DND-41 (cell line): Measurements from ENCODE around the gene FBXO28.
"Not testable (repeated sequence)": the region's sequence is repeated elsewhere in the genome, so short reads cannot be mapped to it uniquely, and the experiment has no call there.

Source experiments
- ATAC-seq: fragments of 200-7000 bp; cut with Tn5 transposase; 3 replicates; pipeline ENCODE4 v1.9.1; 2021; ENCODE audit warnings: low read depth; ENCODE audit not compliant: insufficient read depth
- DNase-seq: peaks from one replicate; pipeline ENCODE4 v3.0.0-alpha.2; 2020
- H2AFZ ChIP-seq: 2 replicates; pipeline ENCODE4 v1.6.0; 2012; ENCODE audit warnings: low read depth, low read length
- H3K27ac ChIP-seq: 2 replicates; pipeline ENCODE4 v1.5.1; 2012; ENCODE audit warnings: low read length, inconsistent platforms
- H3K27me3 ChIP-seq: fragments of 200-600 bp; sonication (generic); 2 replicates; pipeline ENCODE4 v1.6.0; 2012; ENCODE audit warnings: low read length, mild to moderate bottlenecking, inconsistent platforms; ENCODE audit not compliant: insufficient read depth, poor library complexity
- H3K36me3 ChIP-seq: 2 replicates; pipeline ENCODE4 v1.5.1; 2012; ENCODE audit warnings: low read length, inconsistent platforms; ENCODE audit not compliant: insufficient read depth
- H3K4me1 ChIP-seq: 2 replicates; pipeline ENCODE4 v1.5.1; 2012; ENCODE audit warnings: mild to moderate bottlenecking, low read length; ENCODE audit not compliant: insufficient read depth
- H3K4me2 ChIP-seq: 2 replicates; pipeline ENCODE4 v1.6.0; 2012; ENCODE audit warnings: mild to moderate bottlenecking, moderate library complexity, low read length, inconsistent platforms; ENCODE audit not compliant: insufficient read depth
- H3K4me3 ChIP-seq, 2 experiments: fragments of 200-600 bp in 1 of 2; shearing (Covaris generic) in 1 of 2; 2 replicates each; pipeline ENCODE4 v1.5.1; 2012 to 2016; ENCODE audit warnings: inconsistent platforms in 2 of 2, low read length in 2 of 2, mild to moderate bottlenecking in 2 of 2, low read depth in 1 of 2, moderate library complexity in 1 of 2
- H3K79me2 ChIP-seq: 2 replicates; pipeline ENCODE4 v1.6.0; 2012; ENCODE audit warnings: low read length, inconsistent platforms; ENCODE audit not compliant: insufficient read depth
- H3K9ac ChIP-seq: 2 replicates; pipeline ENCODE4 v1.6.0; 2012; ENCODE audit warnings: low read depth, mild to moderate bottlenecking, inconsistent platforms, low read length, moderate library complexity
- H3K9me3 ChIP-seq: 2 replicates; pipeline ENCODE4 v1.5.1; 2012; ENCODE audit warnings: low read length, moderate library complexity, mild to moderate bottlenecking, inconsistent platforms; ENCODE audit not compliant: insufficient read depth, severe bottlenecking
- H4K20me1 ChIP-seq: 2 replicates; pipeline ENCODE4 v1.6.0; 2012; ENCODE audit warnings: low read length; ENCODE audit not compliant: insufficient read depth
- EZH2 ChIP-seq: IDR thresholded peaks from 3 replicates; pipeline ENCODE4 v1.6.1; 2012; ENCODE audit warnings: borderline replicate concordance, low read depth, mild to moderate bottlenecking, moderate library complexity, low read length, inconsistent platforms; ENCODE audit not compliant: severe bottlenecking
- TF ChIP-seq, protein P1 (sequence below): IDR thresholded peaks from 2 replicates; pipeline ENCODE4 v1.5.1; 2012; ENCODE audit warnings: borderline replicate concordance, low read length, moderate library complexity, mild to moderate bottlenecking; ENCODE audit not compliant: poor library complexity, severe bottlenecking; ENCODE audit errors: extremely low read depth

Gene FBXO28

DNA sequence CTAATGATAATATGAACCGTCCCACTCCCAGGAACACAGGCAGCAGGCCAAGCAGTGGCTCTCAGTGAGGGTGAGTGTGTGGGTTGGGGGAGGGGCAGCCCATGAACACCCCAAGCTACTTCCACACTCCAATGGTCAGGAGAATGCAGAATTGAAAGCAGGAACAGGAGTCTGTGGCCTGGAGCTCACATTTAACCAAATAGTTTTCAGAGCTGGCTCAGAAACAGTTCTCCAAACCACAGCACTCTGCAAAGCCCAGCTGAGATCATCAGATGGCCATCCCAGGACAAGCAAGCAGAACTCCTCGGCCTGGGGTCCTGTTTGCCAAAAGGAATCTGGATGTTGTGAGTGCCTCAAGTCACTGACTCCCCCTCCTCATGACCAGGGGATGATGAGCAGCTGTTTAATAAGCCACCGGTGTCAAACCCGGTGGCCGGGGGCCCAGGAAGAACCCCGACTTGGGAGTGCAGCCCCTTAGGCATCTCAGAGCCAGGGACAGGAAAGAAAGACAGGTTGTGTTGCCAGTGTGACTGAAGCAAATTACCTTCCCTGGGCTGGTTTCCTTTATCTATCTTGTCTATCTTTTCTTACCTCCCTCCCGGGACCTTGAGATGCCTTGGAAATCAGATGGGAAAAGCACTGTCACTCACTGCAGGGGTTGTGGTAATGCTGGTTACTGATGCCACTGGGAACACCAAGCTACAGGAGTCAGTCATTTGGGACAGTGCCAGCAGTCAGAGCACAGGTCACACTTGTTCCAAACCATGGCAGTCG is 89.5 kb downstream of the FBXO28 start:
- no peak for ATAC-seq
- H3K36me3 ChIP-seq, result no peaks in the 10 kb centered on the region
- H3K4me2 ChIP-seq, result 0 out of 2 replicates have a peak overlapping the region, but pooled peaks have one; percentile 19
- H3K4me1 ChIP-seq, result peaks cover 29% of the 10 kb centered on the region
- H3K79me2 ChIP-seq, result no peaks in the 10 kb centered on the region
- H3K27ac ChIP-seq, result no peak overlapping the region
- no peaks in the 10 kb centered on the region for H3K27me3 ChIP-seq
- no peaks in the 10 kb centered on the region for H4K20me1 ChIP-seq
- no peak overlapping the region for H3K4me3 ChIP-seq
- no peak for DNase-seq
- no peak overlapping the region for H2AFZ ChIP-seq
- no peaks in the 10 kb centered on the region for H3K9me3 ChIP-seq
- no peak overlapping the region for H3K9ac ChIP-seq
- TF ChIP-seq, protein P1, sequence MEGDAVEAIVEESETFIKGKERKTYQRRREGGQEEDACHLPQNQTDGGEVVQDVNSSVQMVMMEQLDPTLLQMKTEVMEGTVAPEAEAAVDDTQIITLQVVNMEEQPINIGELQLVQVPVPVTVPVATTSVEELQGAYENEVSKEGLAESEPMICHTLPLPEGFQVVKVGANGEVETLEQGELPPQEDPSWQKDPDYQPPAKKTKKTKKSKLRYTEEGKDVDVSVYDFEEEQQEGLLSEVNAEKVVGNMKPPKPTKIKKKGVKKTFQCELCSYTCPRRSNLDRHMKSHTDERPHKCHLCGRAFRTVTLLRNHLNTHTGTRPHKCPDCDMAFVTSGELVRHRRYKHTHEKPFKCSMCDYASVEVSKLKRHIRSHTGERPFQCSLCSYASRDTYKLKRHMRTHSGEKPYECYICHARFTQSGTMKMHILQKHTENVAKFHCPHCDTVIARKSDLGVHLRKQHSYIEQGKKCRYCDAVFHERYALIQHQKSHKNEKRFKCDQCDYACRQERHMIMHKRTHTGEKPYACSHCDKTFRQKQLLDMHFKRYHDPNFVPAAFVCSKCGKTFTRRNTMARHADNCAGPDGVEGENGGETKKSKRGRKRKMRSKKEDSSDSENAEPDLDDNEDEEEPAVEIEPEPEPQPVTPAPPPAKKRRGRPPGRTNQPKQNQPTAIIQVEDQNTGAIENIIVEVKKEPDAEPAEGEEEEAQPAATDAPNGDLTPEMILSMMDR, result no peak

DNA sequence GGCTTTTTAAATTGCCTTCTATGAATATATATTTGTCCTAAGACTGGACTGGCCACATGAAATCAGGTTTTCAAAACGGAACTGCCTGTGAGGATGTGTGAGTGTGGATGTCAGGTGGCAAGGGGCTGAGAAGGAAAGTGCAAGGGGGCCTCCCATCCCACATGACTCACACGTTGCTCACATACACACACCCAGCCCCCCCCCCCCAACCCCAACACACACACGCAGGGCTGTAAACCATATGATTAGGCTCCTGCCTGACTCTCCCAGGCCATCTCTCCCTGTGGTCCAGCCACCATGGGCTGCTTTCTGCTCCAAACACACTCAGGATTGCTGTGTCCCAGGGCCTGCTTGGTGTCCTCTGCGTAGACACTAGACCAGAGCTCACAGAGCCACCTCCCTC is 91.5 kb downstream of the FBXO28 start:
- H3K27ac ChIP-seq, result peak overlapping the region; percentile 57; the same call in 1 of the 2 replicates
- TF ChIP-seq EZH2, result no peak
- TF ChIP-seq, protein P1, result no peak
- H4K20me1 ChIP-seq, result no peaks in the 10 kb centered on the region
- 0 out of 2 replicates have a peak overlapping the region, but pooled peaks have one; percentile 43 for H2AFZ ChIP-seq
- no peaks in the 10 kb centered on the region for H3K36me3 ChIP-seq
- H3K27me3 ChIP-seq, result no peaks in the 10 kb centered on the region
- no peak overlapping the region; the same call in 1 of the 2 replicates for H3K9ac ChIP-seq
- H3K4me1 ChIP-seq, result peaks cover 29% of the 10 kb centered on the region
- H3K9me3 ChIP-seq, result no peaks in the 10 kb centered on the region
- ATAC-seq (peak; percentile 66), DNase-seq (peak; percentile 33)
- peak overlapping the region; percentile 60 for H3K4me2 ChIP-seq
- H3K79me2 ChIP-seq, result no peaks in the 10 kb centered on the region
- H3K4me3 ChIP-seq, result peak overlapping the region in 1 of 2 experiments; percentile 45; a peak in 1 of 4 replicates

DNA sequence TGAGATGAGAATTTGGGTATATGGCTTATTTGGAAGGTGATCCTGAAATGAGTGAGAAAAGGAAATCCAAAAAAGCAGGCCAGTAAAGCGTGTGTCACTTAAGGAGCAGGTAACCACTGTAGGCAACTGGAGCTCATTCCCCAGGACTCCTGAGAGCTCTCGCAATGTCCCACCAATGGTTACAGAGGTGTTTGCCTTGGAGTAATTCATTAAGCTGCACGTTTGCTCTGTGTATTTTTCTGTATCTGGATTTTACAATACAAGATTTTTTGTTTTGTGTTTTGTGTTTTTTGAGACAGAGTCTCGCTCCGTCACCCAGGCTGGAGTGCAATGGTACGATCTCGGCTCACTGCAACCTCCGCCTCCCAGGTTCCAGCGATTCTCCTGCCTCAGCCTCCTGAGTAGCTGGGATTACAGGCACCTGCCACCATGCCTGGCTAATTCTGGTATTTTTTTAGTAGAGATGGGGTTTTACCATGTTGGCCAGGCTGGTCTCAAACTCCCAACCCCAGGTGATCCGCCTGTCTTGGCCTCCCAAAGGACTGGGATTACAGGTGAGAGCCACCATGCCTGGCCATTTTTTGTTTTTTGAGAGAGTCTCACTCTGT is 92.1 kb downstream of the FBXO28 start:
- not testable (repeated sequence) for H3K4me3 ChIP-seq, DNase-seq, H3K27ac ChIP-seq, H3K9ac ChIP-seq, H3K79me2 ChIP-seq, H3K27me3 ChIP-seq, H2AFZ ChIP-seq, H3K9me3 ChIP-seq, ATAC-seq, H4K20me1 ChIP-seq, H3K36me3 ChIP-seq
- H3K4me2 ChIP-seq, result peak overlapping the region; percentile 60; the same call in 1 of the 2 replicates
- peaks cover 29% of the 10 kb centered on the region for H3K4me1 ChIP-seq

DNA sequence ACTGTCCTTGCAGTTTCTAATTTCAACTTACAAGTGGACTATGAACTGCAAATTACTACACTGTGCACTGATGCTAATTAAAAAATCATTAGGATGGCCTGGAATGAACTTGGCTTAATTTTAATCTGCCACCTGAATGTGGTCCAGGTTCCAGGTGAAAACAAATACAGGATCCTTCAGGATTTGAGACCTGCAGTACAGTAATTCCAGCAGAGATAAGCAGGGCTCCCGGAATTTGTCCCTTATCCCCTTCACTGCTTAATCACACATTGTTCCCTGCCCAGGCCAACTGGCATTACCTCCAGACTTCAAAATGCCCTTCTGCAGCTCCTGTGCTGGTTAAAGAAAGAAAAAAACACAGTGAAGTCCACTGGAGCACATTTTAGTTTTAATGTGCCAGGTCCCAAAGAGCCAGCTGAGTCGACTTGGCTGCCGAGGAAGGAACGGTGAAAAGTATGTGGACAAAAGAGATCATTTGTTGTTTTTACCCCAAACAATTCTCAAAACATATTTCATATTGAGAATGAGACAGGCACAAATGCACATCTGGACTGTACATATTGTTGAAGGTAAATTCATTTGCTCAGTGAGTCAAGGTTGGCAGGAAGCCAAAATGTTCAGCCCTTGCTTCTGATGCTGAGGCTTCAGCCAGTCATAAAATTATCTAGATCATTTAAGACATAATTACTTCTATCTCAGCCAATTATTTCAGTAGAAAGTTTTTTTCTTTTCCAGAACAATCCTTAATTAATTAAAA is 97.5 kb downstream of the FBXO28 start:
- H4K20me1 ChIP-seq, result no peaks in the 10 kb centered on the region
- DNase-seq, result no peak
- H3K4me2 ChIP-seq, result no peak overlapping the region
- no peak overlapping the region for H3K27ac ChIP-seq
- H3K4me3 ChIP-seq, result no peak overlapping the region
- TF ChIP-seq EZH2, result no peak
- TF ChIP-seq, protein P1, result no peak
- H3K36me3 ChIP-seq, result no peaks in the 10 kb centered on the region
- no peaks in the 10 kb centered on the region for H3K4me1 ChIP-seq
- H3K79me2 ChIP-seq, result no peaks in the 10 kb centered on the region
- H3K9ac ChIP-seq, result no peak overlapping the region
- no peaks in the 10 kb centered on the region for H3K9me3 ChIP-seq
- H2AFZ ChIP-seq, result no peak overlapping the region
- no peaks in the 10 kb centered on the region for H3K27me3 ChIP-seq
- ATAC-seq, result no peak
